NCI-H526 treated with DMSO at 0.1 percent for 48 hours (cell line): ENCODE measurements around the gene TMEM42.

Experiments
- DNase-seq: peaks from one replicate; lab custom pipeline; 2025; lab: John Stamatoyannopoulos, UW

The TMEM42 gene

GRCh38 chr3:44910693-44911092, 49.0 kb downstream of the TMEM42 start:
- DNase-seq = no peak

DNA sequence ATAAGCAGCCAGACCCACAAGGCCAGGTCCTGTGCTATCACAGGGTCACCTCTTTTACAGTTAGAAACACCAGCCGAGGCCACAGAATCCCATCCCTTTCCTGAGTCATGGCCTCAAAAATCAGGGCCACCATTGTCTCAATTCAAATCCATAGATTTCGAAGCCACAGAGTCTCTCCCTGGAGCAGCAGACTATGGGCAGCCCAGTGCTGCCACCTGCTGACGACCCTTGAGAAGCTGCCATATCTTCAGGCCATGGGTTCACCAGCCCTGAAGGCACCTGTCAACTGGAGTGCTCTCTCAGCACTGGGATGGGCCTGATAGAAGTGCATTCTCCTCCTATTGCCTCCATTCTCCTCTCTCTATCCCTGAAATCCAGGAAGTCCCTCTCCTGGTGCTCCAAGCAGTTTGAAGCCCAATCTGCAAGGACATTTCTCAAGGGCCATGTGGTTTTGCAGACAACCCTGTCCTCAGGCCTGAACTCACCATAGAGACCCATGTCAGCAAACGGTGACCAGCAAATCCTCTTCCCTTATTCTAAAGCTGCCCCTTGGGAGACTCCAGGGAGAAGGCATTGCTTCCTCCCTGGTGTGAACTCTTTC, 52.3 kb downstream of the TMEM42 start:
- peak; percentile 14 for DNase-seq

DNA sequence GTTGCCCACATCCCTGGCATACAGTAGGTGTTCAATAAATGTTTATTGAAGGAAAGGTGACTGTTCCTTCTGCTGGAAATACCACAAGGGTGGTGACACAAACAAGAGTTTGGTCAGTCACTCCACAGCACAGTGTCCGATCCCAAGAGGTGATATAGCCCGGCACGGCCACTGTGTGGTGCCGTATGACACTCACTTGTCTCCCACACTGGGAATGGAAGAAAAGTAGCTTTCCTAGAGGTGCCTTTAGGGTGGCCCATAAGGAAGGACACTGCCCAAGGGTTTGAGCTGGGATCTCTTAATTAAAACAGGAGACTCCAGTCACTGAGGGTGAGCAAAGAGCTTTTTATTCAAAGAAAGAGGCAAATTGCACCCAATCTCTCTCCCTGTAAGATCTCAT, 53.2 kb downstream of the TMEM42 start:
- DNase-seq = no peak
